Measurements from ENCODE around the gene CEP89.

- TF ChIP-seq CTCF (IDR thresholded peaks at IDR 0.05) = no peak
- no peak for TF ChIP-seq POLR2A (IDR thresholded peaks at IDR 0.05)
These were observed 33.7 kb upstream of the CEP89 start for GRCh38 chr19:33005440-33005839.
